CD4-positive, alpha-beta T cell treated with Interleukin-15 for 4 hours (primary cell): ENCODE data around the gene CISD3.

ENCODE experiments used
- DNase-seq: peaks from one replicate; pipeline ENCODE4 v3.0.0-alpha.2; 2020; ENCODE audit warnings: low spot score

The CISD3 gene

GRCh38 chr17:38779965-38780752, 50.0 kb downstream of the CISD3 start:
- no peak for DNase-seq

GRCh38 chr17:38783227-38783626, 53.1 kb downstream of the CISD3 start:
- no peak for DNase-seq
